Neural progenitor cell (in vitro differentiated cells): ENCODE results near the gene CLCF1. TPM values are rescaled to one million over a fixed set of nuclear protein-coding genes. Genes with fewer than 3 reads are reported as not detected.

Experiments used
- DNase-seq: peaks from one replicate; pipeline ENCODE4 v3.0.0-alpha.2; 2016; ENCODE audit warnings: low spot score
- H2AFZ ChIP-seq: fragments of 200-600 bp; sonication (generic); replicated peaks from 2 replicates; pipeline ENCODE4 v1.6.1; 2016; ENCODE audit warnings: antibody characterized with exemption
- H3F3A ChIP-seq: fragments of 200-600 bp; sonication (generic); 2 replicates; pipeline ENCODE4 v1.6.1; 2016; ENCODE audit warnings: antibody characterized with exemption, low read depth
- H3K27ac ChIP-seq: fragments of 200-600 bp; sonication (generic); 2 replicates; pipeline ENCODE4 v1.5.1; 2016; ENCODE audit warnings: mild to moderate bottlenecking
- H3K27me3 ChIP-seq: fragments of 200-600 bp; sonication (generic); 2 replicates; pipeline ENCODE4 v1.6.1; 2016; ENCODE audit warnings: mild to moderate bottlenecking, moderate library complexity
- H3K36me3 ChIP-seq: fragments of 200-600 bp; sonication (generic); 2 replicates; pipeline ENCODE4 v1.5.1; 2016
- H3K4me1 ChIP-seq: fragments of 200-600 bp; sonication (generic); 2 replicates; pipeline ENCODE4 v1.6.1; 2016; ENCODE audit warnings: mixed run types
- H3K4me2 ChIP-seq: fragments of 200-600 bp; sonication (generic); 2 replicates; pipeline ENCODE4 v1.6.1; 2016
- H3K4me3 ChIP-seq: fragments of 200-600 bp; sonication (generic); 2 replicates; pipeline ENCODE4 v1.5.1; 2016
- H3K79me2 ChIP-seq: fragments of 200-600 bp; sonication (generic); 2 replicates; pipeline ENCODE4 v1.6.1; 2016; ENCODE audit warnings: low read depth
- H3K9ac ChIP-seq: fragments of 200-600 bp; sonication (generic); 2 replicates; pipeline ENCODE4 v1.6.1; 2016
- H3K9me3 ChIP-seq: fragments of 200-600 bp; sonication (generic); 2 replicates; pipeline ENCODE4 v1.5.1; 2016; ENCODE audit warnings: low read depth
- H4K20me1 ChIP-seq: fragments of 200-600 bp; sonication (generic); 2 replicates; pipeline ENCODE4 v1.6.1; 2016; ENCODE audit warnings: low read depth
- H3K27ac Mint-ChIP-seq: 3 replicates; pipeline ENCODE4 v1.8.0; 2021; ENCODE audit warnings: mixed read lengths
- H3K27me3 Mint-ChIP-seq: 2 replicates; pipeline ENCODE4 v1.8.0; 2022; ENCODE audit warnings: low read depth, mild to moderate bottlenecking, inconsistent platforms, moderate library complexity, mixed read lengths; ENCODE audit not compliant: insufficient read depth
- H3K36me3 Mint-ChIP-seq: 3 replicates; pipeline ENCODE4 v1.8.0; 2021; ENCODE audit warnings: mixed read lengths
- H3K4me1 Mint-ChIP-seq: 3 replicates; pipeline ENCODE4 v1.8.0; 2021; ENCODE audit warnings: mixed read lengths
- H3K4me3 Mint-ChIP-seq: 3 replicates; pipeline ENCODE4 v1.8.0; 2021; ENCODE audit warnings: mild to moderate bottlenecking, moderate library complexity, mixed read lengths
- H3K9me3 Mint-ChIP-seq: 3 replicates; pipeline ENCODE4 v1.8.0; 2020; ENCODE audit warnings: mixed read lengths
- CTCF ChIP-seq: fragments of 200-600 bp; sonication (generic); IDR thresholded peaks from 2 replicates; pipeline ENCODE4 v1.5.1; 2017; ENCODE audit warnings: antibody characterized with exemption, mild to moderate bottlenecking
- EZH2 ChIP-seq: fragments of 200-600 bp; sonication (generic); IDR thresholded peaks from 2 replicates; pipeline ENCODE4 v1.6.1; 2017; ENCODE audit warnings: antibody characterized with exemption, mild to moderate bottlenecking, moderate library complexity
- EZH2phosphoT487 ChIP-seq: fragments of 200-600 bp; sonication (generic); IDR thresholded peaks from 2 replicates; pipeline ENCODE4 v1.6.1; 2017; ENCODE audit warnings: antibody characterized with exemption
- total RNA-seq: library from RNA; depleted of rRNA; stranded (reverse); fragments of >200 nt; gene quantifications from 2 replicates; pipeline ENCODE4 v1.2.3, GENCODE V29; 2015; ENCODE audit warnings: low replicate concordance

CLCF1 gene
- total RNA-seq, 1 donor from 2014 or later = 2.0 TPM

- H3K4me3 ChIP-seq = no peak overlapping the region
- H3K9me3 ChIP-seq = no peaks in the 10 kb centered on the region
- H3F3A ChIP-seq = peaks cover 17% of the 10 kb centered on the region
- no peak for TF ChIP-seq EZH2phosphoT487
- no peak for TF ChIP-seq CTCF
- TF ChIP-seq EZH2 = no peak
- H3K9ac ChIP-seq = no peak overlapping the region
- Mint-ChIP-seq H3K4me3 (peak overlapping the region; percentile 73), H3K4me1 (peaks cover 26% of the 10 kb centered on the region), H3K36me3 (peaks cover 10% of the 10 kb centered on the region), H3K27ac (no peak overlapping the region), H3K9me3 (no peaks in the 10 kb centered on the region), H3K27me3 (peaks cover 2% of the 10 kb centered on the region)
- H3K27ac ChIP-seq = no peak overlapping the region
- no peaks in the 10 kb centered on the region for H3K27me3 ChIP-seq
- no peak overlapping the region for H3K4me2 ChIP-seq
- H2AFZ ChIP-seq = no peak overlapping the region
- H4K20me1 ChIP-seq = peaks cover 9% of the 10 kb centered on the region
- H3K79me2 ChIP-seq = peaks cover 24% of the 10 kb centered on the region
- H3K4me1 ChIP-seq = peaks cover 4% of the 10 kb centered on the region
- H3K36me3 ChIP-seq = no peaks in the 10 kb centered on the region
- DNase-seq = no peak
Observed at GRCh38 chr11:67393990-67394389, 20.6 kb upstream of the CLCF1 start.

GRCh38 chr11:67393437-67393836 is 20.0 kb upstream of the CLCF1 start:
- H3F3A ChIP-seq = peaks cover 17% of the 10 kb centered on the region
- peaks cover 26% of the 10 kb centered on the region for H3K4me1 Mint-ChIP-seq
- H3K27me3 Mint-ChIP-seq = peaks cover 2% of the 10 kb centered on the region
- H3K4me2 ChIP-seq = no peak overlapping the region
- no peaks in the 10 kb centered on the region for H3K27me3 ChIP-seq
- no peak overlapping the region for H3K4me3 ChIP-seq
- DNase-seq = no peak
- H3K79me2 ChIP-seq = peaks cover 24% of the 10 kb centered on the region
- no peaks in the 10 kb centered on the region for H3K9me3 ChIP-seq
- TF ChIP-seq CTCF (no peak), EZH2phosphoT487 (no peak), EZH2 (no peak)
- H3K36me3 Mint-ChIP-seq = peaks cover 9% of the 10 kb centered on the region
- peak overlapping the region; percentile 92 for H3K4me3 Mint-ChIP-seq
- no peak overlapping the region for H3K27ac Mint-ChIP-seq
- H3K36me3 ChIP-seq = no peaks in the 10 kb centered on the region
- no peaks in the 10 kb centered on the region for H3K9me3 Mint-ChIP-seq
- no peak overlapping the region for H3K9ac ChIP-seq
- peaks cover 4% of the 10 kb centered on the region for H3K4me1 ChIP-seq
- H2AFZ ChIP-seq = no peak overlapping the region
- H4K20me1 ChIP-seq = peaks cover 9% of the 10 kb centered on the region
- H3K27ac ChIP-seq = no peak overlapping the region

- Histone ChIP-seq H3K4me2 (peak overlapping the region; percentile 93), H3K9ac (peak overlapping the region; percentile 70), H3K27ac (no peak overlapping the region), H3K9me3 (no peaks in the 10 kb centered on the region), H3K4me1 (peaks cover 4% of the 10 kb centered on the region), H3K36me3 (no peaks in the 10 kb centered on the region), H4K20me1 (peaks cover 9% of the 10 kb centered on the region), H3K4me3 (peak overlapping the region; percentile 53), H3F3A (peaks cover 10% of the 10 kb centered on the region), H3K27me3 (no peaks in the 10 kb centered on the region), H2AFZ (no peak overlapping the region), H3K79me2 (peaks cover 24% of the 10 kb centered on the region)
- peaks cover 6% of the 10 kb centered on the region for H3K36me3 Mint-ChIP-seq
- H3K27me3 Mint-ChIP-seq = no peaks in the 10 kb centered on the region
- no peaks in the 10 kb centered on the region for H3K9me3 Mint-ChIP-seq
- peak; percentile 44 for DNase-seq
- H3K4me3 Mint-ChIP-seq = peak overlapping the region; percentile 92
- H3K4me1 Mint-ChIP-seq = peaks cover 26% of the 10 kb centered on the region
- peak overlapping the region; percentile 85 for H3K27ac Mint-ChIP-seq
- TF ChIP-seq EZH2phosphoT487 = no peak
- TF ChIP-seq EZH2 = no peak
- peak; percentile 11 for TF ChIP-seq CTCF
Observed at GRCh38 chr11:67392183-67392715, 18.9 kb upstream of the CLCF1 start.
